SKM-1 (cell line): ENCODE measurements around the gene FERMT3.
A peak's percentile ranks its signal among the peaks of the same experiment; 100 is the strongest.
"Not testable (repeated sequence)": the region's sequence is repeated elsewhere in the genome, so short reads cannot be mapped to it uniquely, and the experiment has no call there.

Experiments
- DNase-seq: peaks from one replicate; lab custom pipeline; 2025; ENCODE audit not compliant: unreplicated experiment; lab: John Stamatoyannopoulos, UW

Gene FERMT3

DNA sequence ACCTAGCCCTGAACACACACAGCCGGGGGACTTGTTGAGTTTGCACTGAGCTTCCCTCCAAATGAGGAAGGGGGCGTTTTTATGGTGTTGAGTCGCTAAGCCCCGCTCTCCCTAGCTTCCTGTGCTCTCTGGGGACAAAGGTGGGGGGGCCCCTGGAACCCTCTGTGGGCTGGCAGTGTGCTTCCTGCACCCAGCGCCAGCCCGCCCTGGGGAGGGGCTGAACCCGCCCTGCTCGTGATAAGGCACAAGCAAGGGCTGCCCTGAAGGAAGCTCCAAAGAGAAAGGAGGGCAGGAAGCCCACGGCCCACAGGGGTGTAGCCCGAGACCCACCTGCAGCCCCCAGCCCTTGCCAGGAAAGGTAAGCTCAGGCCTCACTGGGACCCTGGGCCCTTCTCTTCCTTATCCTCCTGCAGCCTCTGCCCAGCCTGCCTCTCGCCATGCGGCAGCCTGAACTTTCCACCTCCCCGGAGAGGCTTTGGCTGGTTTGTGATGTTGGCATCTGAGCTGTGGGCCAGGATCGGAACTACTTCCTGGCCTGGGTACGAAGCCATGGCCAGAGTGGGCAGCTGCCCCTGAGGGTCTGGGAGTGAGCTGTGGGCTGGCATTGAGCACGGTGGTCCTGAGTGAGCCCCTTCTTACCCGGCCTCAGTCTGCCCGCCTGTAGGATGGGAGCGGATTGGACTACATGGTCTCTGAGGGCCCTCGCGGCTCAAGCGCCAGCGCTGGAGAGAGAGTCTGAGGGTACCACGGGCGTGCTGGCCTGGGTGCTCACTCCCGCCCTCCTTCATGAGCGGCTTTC is at the start of gene FERMT3:
TSS of gene FERMT3 (plus strand) at position 265 of the 799 bp plus-strand sequence. CDS start 644 bp downstream, outside the sequence.
- peak; percentile 56 for DNase-seq

DNA sequence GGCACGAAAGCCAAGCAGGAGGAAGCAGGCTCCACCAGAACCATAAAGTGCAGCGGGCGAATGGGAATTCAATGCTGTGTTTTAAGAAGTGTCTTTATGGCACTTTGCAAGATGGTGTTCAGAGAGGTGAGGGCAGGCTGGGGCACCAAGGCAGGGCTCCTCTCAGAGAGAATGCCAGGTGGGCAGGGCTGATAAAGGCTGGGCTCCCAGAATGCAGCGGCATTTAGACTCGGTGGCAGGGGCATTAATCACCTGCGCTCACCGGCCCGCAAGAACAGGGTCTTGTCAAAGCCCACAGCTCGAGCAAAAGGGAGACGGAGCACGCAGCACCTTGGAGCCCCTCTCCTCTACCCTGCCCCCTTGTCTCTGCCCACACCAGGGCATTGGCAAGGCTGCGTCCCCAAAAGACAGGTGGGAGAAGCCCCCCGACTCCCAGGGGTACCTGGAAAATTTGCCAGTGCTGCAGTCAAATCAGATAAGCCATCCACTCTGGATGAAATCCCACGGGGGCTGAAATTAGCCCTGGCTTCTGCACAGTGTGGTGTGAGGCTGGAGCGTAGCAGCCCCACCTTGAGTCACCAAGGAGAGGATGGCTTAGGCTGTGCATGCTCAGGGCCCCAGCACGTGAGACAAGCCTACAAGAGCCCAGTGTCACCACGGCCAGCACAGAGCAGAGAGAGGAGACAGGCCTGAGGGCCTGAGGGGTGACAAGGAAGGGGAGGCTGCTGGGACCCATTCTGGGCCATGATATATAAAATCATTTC is 48.7 kb upstream of the FERMT3 start:
- no peak for DNase-seq

- no peak for DNase-seq
These were observed 45.5 kb upstream of the FERMT3 start for GRCh38 chr11:64161037-64161436.

DNA sequence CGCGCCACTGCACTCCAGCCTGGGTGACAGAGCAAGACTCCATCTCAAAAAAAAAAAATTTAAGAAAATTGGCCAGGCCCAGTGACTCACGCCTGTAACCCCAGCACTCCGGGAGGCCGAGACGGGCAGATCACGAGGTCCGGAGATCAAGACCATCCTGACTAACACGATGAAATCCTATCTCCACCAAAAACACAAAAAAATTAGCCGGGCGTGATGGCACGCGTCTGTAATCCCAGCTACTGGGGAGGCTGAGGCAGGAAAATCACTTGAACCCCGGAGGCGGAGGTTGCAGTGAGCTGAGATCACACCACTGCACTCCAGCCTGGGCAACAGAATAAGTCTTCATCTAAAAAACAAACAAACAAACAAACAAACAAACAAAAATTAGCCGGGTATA is 43.8 kb upstream of the FERMT3 start:
- not testable (repeated sequence) for DNase-seq

- no peak for DNase-seq
These were observed 42.6 kb upstream of the FERMT3 start for GRCh38 chr11:64163951-64164350.

DNA sequence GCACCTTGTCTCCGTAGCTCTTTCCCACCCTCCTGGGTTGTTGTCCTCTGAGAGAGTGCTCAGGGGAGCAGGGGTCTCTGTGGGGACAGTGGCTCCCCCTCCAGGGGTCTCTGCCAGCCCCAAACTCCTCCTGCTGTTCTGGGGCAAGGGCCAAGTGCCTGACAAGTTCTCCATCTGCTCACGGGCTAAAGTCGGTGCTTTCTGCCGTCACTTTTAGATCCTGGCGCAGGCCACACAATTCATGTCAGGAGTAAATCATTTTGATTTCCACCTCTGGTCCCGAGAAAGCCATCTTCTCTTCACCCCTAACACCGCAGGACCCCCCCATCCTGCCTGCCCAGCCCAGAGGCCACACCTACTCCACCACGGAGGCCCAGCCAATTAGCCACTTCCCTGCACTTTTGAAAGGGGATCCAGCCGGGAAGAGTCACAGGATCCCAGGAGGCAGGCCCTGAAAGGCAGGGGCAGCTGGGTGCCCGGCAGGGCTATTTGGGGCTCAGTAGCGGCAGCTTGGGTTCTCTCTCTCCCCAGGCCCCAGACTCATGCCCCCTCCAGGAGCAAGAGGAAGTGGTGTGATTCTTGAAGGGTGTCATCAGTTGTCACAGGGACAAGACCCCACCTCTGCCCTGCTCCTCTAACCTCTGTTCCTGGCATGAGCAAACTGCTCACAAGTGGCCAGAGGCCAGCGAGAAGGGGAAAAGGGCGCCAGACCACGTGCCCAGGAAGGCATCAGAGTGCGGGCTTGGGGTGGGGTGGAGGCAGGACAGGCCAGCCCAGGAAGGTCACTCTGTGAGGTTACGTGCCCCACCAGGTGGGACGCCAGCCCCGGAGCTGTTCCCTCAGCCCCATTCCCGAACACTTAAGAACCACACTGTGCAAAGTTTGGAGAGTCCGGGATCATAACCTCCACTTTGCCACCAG is 41.9 kb upstream of the FERMT3 start:
- DNase-seq, result no peak

DNA sequence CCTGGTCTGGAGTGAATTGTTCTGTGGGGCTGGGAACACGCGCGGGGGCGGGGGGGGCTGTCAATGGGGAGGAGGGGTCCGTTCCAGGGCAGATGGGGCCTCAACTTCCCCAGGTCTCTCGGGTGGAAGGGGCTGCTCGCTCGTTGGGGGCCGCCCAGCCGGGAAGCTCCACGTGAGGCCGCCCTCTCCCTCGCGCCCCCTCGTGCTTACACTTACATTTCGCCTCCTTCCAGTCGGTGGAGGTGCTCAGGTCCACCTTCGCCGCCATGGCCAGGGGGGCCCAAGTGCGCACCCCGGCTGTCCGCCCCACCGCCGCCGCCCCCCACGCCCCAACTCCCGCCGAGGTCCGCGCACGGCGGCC is 41.1 kb upstream of the FERMT3 start:
- DNase-seq, result no peak

DNA sequence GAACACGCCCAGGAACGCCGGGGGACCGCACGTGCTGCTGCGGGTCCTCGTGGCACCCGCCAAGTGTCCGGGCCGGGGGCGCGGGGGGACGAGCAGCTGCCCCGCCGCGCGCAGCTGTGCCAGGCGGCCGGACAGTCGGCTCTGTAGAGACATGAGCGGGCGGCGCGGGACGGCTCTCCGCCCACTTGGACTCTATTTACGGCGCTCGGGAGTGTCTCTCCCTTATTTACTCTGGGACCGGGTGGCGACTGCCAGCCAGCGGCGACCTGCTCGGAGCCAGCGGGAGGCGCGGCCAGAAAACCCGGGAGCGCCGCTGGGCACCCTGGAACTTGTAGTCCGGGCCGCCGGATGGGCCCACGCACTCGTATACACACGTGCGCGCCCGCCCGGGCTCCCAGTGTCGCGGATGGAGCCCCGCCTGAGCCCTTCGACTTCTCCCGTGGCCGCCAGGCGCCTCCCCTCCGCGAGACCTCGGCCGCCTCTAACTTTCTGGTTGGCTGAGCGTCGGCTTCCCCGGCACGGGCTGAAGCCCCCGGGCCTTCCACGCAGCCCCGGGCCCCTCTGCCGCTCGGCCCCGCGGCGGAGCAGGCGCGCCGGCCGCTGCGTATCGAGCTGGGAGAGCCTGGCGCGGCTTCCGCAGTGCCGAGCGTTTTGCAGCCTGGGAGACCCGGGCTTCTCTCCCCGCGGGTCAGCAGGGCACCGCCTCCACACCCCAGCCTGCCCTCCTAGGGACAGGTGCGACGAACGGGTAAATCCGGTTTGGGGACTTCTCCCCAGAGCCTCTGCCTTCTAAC is 40.5 kb upstream of the FERMT3 start, which contains the start of gene MACROD1:
TSS of gene MACROD1 (minus strand) at position 272 of the 794 bp plus-strand sequence. CDS start at position 153, 119 bp downstream.
- DNase-seq, result peak; percentile 81

GRCh38 chr11:64170419-64170818 is 36.1 kb upstream of the FERMT3 start:
- DNase-seq, result no peak

DNA sequence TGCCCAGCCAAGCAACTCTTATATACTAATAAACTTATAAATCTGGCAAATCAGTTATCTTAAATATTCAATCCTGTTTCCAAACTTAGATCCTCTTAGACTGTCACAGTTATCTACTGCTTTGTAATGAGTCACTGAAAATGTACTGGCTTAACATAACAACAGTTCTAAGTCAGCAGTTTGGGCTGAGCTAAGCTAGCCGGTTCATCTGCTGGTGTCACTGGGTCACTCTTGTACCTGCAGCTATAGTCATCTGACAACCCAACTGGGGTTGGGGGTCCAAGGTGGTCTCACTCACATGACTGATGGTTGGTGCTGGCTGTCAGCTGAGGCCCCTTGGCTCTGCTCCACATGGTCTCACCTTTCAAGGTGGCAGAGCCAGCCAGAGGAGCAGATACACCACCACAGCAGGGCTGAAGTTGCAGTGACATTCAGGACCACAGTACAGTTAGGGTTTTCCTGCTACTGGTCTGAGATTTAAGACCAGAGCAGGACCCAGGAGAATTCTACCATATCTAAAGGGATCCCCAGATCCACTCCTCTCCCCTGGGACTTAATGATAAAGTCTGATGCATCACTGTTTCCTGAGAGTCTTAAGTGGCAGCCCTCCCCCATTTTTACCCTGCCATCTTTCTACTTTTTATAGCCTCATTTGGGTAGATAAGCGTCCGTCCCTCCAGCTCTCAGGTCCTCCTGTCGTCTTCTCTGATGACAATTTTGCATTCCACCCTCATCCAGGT is 32.7 kb upstream of the FERMT3 start:
- DNase-seq, result no peak

- no peak for DNase-seq
These were observed 29.8 kb upstream of the FERMT3 start for GRCh38 chr11:64176751-64177150.

DNA sequence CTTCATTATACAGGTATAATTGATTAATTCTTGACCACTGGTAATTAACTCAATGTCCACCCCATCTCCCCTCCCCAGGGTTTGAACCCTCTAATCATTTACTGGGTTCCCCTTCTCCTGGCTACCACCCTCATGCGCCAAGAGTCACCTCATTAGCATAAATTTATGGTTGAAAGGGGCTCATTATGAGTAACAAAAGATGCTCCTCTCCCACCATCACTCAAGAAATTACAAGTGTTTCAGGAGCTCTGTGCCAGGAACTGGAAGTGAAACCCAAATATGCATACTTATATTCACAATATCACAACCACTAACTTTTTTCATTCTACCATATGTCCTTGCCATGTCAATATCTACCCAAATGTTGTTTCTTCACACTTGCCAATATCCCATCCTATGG is 28.3 kb upstream of the FERMT3 start:
- no peak for DNase-seq

GRCh38 chr11:64178951-64179639 is 27.4 kb upstream of the FERMT3 start:
- DNase-seq, result no peak

- no peak for DNase-seq
These were observed 25.6 kb upstream of the FERMT3 start for GRCh38 chr11:64180891-64181290.

GRCh38 chr11:64181506-64182411 is 24.8 kb upstream of the FERMT3 start:
- peak; percentile 73 for DNase-seq

- DNase-seq, result no peak
These were observed 22.6 kb upstream of the FERMT3 start for GRCh38 chr11:64183890-64184289.

DNA sequence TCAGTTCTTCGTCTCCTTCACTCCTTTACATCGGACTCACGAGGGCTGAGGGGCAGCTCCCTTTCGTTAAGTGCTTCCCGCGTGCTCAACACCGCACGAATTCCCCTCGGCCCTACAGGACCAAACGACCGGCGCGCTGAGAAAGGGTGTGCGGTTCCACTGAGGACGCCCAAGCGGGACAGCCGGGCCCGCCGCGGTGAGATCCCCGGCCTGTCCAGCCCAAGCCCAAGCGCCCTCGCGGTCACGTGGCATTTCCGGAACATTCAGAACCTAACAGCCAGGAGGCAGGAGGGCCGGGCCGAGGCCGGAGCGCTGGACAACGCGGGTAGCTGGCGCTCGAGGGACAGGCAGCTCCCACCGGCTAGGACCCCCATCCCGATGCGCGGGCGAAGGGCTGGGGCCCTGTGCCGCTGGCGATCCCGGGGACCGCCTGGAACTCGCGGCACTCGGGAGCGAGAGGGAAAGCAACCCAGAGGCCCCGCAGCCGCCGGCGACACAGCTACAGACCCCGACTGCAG is 21.3 kb upstream of the FERMT3 start:
- DNase-seq, result peak; percentile 70
